Superior temporal gyrus (tissue), 1 donor: ENCODE data around the gene ZNF479.
"Not testable (repeated sequence)": the region's sequence is repeated elsewhere in the genome, so short reads cannot be mapped to it uniquely, and the experiment has no call there.

Source experiments
- DNase-seq: peaks from one replicate; pipeline ENCODE4 v3.0.0-alpha.2; 2016; ENCODE audit errors: extremely low spot score

ZNF479 gene

DNA sequence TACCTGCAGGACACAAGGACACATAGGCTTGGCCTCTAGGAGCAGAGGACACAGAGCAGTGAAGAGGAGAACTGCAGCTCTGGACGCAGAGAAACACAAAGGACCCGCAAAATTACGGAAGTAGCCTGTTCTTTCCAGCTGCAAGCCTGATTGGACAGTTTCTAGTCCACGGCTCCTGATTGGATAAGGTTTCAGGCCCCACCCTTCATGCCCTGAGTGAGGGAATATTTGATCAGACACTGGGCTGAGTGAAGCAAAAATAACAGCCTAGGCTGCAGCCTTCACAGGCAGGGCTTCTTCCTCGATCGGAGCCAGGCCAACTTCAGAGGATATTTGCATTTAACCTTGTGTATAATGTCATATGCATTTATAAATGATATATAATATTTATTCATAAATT lies at the start of gene ZNF479:
Gene ZNF479, minus strand, starts transcription at position 101 of the 400 bp plus-strand sequence. CDS start 112 bp downstream, outside the sequence.
- DNase-seq = not testable (repeated sequence)

DNA sequence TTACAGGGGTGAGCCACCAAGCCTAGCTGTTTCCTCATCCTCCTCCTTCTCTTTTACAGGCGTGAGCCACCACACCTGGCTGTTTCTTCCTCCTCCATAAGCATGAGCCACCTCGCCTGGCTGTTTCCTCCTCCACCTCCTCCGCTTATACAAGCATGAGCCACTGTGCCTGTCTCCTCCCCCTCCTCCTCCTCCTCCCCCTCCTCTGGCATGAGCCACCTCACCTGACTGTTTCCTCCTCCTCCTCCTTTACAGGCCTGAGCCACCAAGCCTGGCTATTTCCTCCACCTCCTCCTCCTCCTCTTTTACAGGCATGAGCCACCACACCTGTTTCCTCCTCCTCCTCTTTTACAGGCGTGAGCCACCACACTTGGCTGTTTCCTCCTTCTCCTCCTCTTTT lies 49.8 kb upstream of the ZNF479 start:
- DNase-seq = no peak

DNA sequence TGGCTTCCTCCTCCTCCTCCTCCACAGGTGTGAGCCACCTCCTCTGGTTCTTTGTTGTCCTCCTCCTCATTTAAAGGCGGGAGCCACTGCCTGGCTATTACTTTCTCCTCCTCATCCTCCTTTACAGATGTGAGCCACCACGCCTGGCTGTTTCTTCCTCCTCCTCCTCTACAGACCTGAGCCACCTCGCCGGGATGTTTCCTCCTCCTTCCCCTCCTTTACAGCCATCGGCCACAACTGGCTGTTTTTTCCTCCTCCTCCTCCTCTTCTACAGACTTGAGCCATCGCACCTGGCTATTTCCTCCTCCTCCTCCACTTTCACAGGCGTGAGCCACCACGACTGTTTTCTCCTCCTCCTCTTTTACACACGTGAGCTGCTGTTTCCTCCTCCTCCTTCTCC lies 49.0 kb upstream of the ZNF479 start:
- no peak for DNase-seq

DNA sequence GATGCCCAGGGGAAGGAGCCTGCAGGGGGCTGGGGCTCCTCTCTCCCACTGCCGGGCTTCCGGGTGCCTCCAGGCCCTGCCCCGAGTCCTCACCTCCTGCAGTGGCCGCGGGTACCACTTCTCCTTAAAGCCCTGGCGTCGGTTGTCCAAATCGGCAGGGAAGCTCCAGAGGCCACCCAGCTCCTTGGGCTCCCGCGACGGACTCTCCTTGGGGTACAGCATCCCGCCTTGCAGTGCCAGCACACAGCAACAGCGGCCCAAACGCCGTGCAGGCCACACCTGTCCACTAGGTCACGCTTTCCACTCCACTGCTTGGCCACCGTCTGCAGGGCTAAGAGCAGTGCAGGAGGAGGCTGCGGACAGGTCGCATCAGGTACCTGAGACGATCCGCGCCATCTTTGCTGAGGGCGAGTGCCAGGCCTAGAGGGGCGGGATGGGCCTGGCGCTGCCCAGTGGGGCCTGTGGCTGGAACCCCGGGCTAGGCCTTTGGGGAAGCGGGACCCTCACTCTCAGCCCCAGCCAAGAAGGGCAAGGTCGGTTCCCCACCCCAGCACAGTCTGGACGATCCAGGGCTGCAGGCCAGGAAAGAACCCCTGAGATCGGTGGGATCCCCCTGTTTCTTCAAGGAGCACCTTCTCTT lies 47.7 kb upstream of the ZNF479 start:
- no peak for DNase-seq

DNA sequence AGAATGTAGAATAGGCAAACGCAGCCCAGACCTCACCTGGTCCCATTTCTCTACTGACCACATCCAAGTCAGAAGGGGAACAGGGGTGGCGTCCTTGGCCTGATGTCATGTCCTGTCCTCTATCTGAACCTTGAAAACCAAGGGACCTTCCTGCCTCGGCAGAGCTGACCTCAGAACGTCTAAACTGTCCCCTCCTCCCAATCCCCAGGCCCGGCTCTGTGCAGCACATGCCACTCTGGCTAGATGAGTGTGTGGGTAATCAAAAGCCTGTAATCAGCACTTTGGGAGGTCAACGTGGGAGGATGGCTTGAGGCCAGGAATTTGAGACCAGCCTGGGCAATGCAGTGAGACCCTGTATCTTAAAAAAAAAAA lies 46.5 kb upstream of the ZNF479 start:
- no peak for DNase-seq

DNA sequence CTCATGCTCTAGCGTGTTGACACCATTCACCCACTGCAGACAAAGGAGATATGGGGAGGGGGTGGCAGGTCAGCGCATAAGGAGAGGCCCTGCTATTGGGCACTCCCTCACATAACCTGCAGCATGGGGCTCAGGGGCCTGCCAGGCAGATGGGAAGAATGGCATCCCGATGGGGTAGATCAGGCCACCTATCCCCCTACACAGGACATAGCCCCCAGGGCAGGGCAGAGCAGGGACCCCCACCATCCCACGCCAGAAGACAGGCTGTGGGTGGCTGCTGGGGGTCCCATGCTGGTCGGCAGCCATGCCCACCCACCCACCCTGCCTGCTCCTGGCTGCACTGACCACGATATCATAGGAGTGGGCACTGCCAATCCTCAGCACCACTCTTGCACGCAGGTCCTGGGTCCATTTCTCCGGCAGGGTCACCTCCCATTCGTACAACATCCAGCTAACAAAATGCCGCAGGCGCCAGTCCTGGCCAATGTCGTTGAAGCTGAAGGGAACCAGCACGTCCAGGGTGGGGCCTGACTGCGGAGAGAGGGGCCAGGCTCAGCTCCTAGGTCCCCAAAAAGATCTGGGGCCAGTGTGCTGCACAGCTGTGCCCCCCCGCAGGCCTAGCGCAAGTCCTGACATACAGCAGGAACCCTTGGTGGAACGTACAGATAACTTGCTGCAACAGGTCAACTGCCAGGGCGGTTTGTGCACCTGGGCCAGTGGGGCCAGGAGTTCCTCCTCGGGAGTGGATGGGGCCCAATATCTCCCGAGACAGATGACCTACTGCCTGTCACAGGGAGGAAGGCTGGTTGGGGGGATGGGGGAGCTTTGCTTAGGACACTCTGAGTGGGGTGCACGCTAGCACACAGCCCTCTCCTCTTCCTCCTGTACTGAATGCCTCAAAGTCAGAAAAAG lies 45.9 kb upstream of the ZNF479 start:
- no peak for DNase-seq

DNA sequence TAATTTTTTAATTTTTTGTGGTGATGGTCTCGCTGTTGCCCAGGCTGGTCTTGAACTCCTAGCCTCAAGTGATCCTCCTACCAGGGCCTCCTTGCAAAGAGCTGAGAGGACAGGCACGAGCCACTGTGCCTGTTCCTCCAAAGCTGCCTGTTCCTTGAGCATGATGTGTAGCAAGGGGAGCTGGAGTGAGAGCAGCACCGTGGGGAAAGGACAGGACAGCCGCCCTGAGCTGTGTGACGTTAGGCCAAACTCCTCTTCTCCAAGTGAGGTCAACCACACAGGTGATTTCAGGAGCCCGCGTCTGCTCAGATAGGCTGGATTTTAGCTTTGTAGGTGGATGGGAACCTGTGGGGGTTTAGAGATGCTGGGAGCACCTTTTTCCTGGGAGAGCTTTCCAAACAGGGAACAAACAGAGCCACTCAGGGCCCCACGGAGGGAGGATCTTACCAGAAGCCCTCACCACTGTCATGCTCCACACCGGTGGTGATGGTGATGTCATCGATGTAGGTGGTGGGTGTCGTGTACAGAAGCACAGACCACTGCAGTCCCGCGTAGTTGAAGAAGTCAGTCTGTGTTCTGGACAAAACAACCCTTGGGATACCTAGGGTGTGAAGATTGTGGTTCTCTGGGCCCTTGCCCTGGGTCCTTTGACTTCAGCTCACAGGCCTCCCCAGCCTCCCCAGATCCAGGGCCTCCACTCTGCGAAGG lies 44.8 kb upstream of the ZNF479 start:
- no peak for DNase-seq

- DNase-seq = no peak
Measured at GRCh38 chr7:57165285-57165899, 33.2 kb upstream of the ZNF479 start.

- not testable (repeated sequence) for DNase-seq
Measured at GRCh38 chr7:57120123-57120784, 12.0 kb downstream of the ZNF479 start.
